H1 (cell line): ENCODE measurements around the gene CACNG5. TPM values are rescaled to one million over a fixed set of nuclear protein-coding genes. Genes with fewer than 3 reads are reported as not detected.
"Not testable (repeated sequence)": the region's sequence is repeated elsewhere in the genome, so short reads cannot be mapped to it uniquely, and the experiment has no call there.

ENCODE experiments used
- CTCF ChIA-PET: fragments of 300-600 bp; sonication (Branson Sonifier 250); formaldehyde crosslinking; loops from one replicate; lab custom pipeline; 2021; ENCODE audit not compliant: partially characterized antibody; lab: Charles Lee
- POLR2A ChIA-PET: fragments of 300-600 bp; sonication (Branson Sonifier 250); formaldehyde crosslinking; loops from one replicate; lab custom pipeline; 2021; ENCODE audit warnings: inconsistent platforms; ENCODE audit not compliant: partially characterized antibody; lab: Charles Lee
- DNase-seq, 2 experiments: peaks; one replicate each; pipeline versions ENCODE4 v3.0.0 to v3.0.0-alpha.2; 2010 to 2022; ENCODE audit warnings: low spot score in 2 of 2, low read depth in 1 of 2, mixed read lengths in 1 of 2
- FAIRE-seq: peaks from 2 replicates; lab custom pipeline; 2011; peaks lifted over from hg19 to GRCh38; lab: Jason Lieb, UNC
- H2AFZ ChIP-seq: 2 replicates; pipeline ENCODE4 v1.8.1; 2012; ENCODE audit warnings: low read length, inconsistent platforms
- H2AK5ac ChIP-seq: 2 replicates; pipeline ENCODE4 v1.6.1; 2013; ENCODE audit warnings: low read depth, low read length
- H2BK120ac ChIP-seq: replicated peaks from 2 replicates; pipeline ENCODE3; 2013; ENCODE audit warnings: low read depth, low read length, inconsistent platforms
- H2BK12ac ChIP-seq: 2 replicates; pipeline ENCODE4 v1.6.1; 2013; ENCODE audit warnings: low read depth, low read length
- H2BK15ac ChIP-seq: 2 replicates; pipeline ENCODE4 v1.6.1; 2013; ENCODE audit warnings: low read length
- H2BK20ac ChIP-seq: 2 replicates; pipeline ENCODE4 v1.6.1; 2013; ENCODE audit warnings: low read length
- H2BK5ac ChIP-seq: 2 replicates; pipeline ENCODE4 v1.6.1; 2013; ENCODE audit warnings: low read depth, low read length
- H3K14ac ChIP-seq: 2 replicates; pipeline ENCODE4 v1.6.1; 2013; ENCODE audit warnings: inconsistent platforms; ENCODE audit not compliant: insufficient read length
- H3K18ac ChIP-seq: 2 replicates; pipeline ENCODE4 v1.6.1; 2013; ENCODE audit warnings: low read length; ENCODE audit errors: extremely low read depth
- H3K23ac ChIP-seq: 2 replicates; pipeline ENCODE4 v1.6.1; 2013; ENCODE audit warnings: inconsistent platforms; ENCODE audit not compliant: insufficient read length
- H3K23me2 ChIP-seq: 2 replicates; pipeline ENCODE4 v1.6.1; 2013; ENCODE audit warnings: low read depth, low read length
- H3K27ac ChIP-seq: 2 replicates; pipeline ENCODE4 v1.6.1; 2011; ENCODE audit warnings: low read depth, low read length, inconsistent platforms
- H3K27me3 ChIP-seq, 4 experiments: replicated peaks in 1 of 4; 1 replicate in 1 of 4; 2 replicates in 3 of 4; pipeline versions ENCODE4 v1.6.1 to v1.8.1; 2011 to 2013; ENCODE audit warnings: low read length in 3 of 4, mild to moderate bottlenecking in 3 of 4, inconsistent platforms in 2 of 4, mixed read lengths in 2 of 4, moderate library complexity in 1 of 4; ENCODE audit not compliant: control insufficient read depth in 3 of 4, insufficient read depth in 3 of 4; ENCODE audit errors: extremely low read depth in 1 of 4
- H3K36me3 ChIP-seq, 4 experiments: 2 replicates each; pipeline versions ENCODE4 v1.6.1 to v1.8.1; 2011 to 2013; ENCODE audit warnings: mild to moderate bottlenecking in 4 of 4, low read length in 3 of 4, moderate library complexity in 2 of 4, control low read depth in 1 of 4, inconsistent platforms in 1 of 4; ENCODE audit not compliant: insufficient read depth in 4 of 4, control insufficient read depth in 2 of 4
- H3K4ac ChIP-seq: replicated peaks from 2 replicates; pipeline ENCODE3; 2013; ENCODE audit warnings: low read length, low read depth, mixed read lengths, inconsistent platforms; ENCODE audit not compliant: insufficient read length
- H3K4me1 ChIP-seq, 4 experiments: replicated peaks in 1 of 4; 1 replicate in 1 of 4; 2 replicates in 3 of 4; pipeline versions ENCODE4 v1.6.1 to v1.8.1; 2011 to 2013; ENCODE audit warnings: low read length in 3 of 4, inconsistent platforms in 2 of 4, mixed read lengths in 1 of 4; ENCODE audit not compliant: insufficient read depth in 4 of 4, control insufficient read depth in 3 of 4
- H3K4me2 ChIP-seq, 2 experiments: 2 replicates each; pipeline versions ENCODE4 v1.6.1 to v1.8.1; 2011 to 2013; ENCODE audit warnings: low read depth in 2 of 2, low read length in 2 of 2, control low read depth in 1 of 2, inconsistent platforms in 1 of 2, mild to moderate bottlenecking in 1 of 2; ENCODE audit not compliant: insufficient read depth in 1 of 2
- H3K4me3 ChIP-seq, 4 experiments: fragments of 200-600, 300-600 bp in 1 of 4; sonication (generic), shearing (Covaris generic), sonication (Bioruptor Twin) in 1 of 4; 2 replicates each; pipeline versions ENCODE4 v1.5.1 to v1.8.1; 2011 to 2016; ENCODE audit warnings: low read length in 4 of 4, low read depth in 3 of 4, control low read depth in 2 of 4, inconsistent platforms in 2 of 4, mild to moderate bottlenecking in 2 of 4, mixed read lengths in 1 of 4, moderate library complexity in 1 of 4; ENCODE audit not compliant: insufficient read depth in 2 of 4; ENCODE audit errors: extremely low read depth in 1 of 4
- H3K56ac ChIP-seq: replicated peaks from 2 replicates; pipeline ENCODE3; 2013; ENCODE audit warnings: low read depth, mild to moderate bottlenecking, mixed read lengths, low read length, inconsistent platforms; ENCODE audit not compliant: insufficient read length
- H3K79me1 ChIP-seq: 2 replicates; pipeline ENCODE4 v1.6.1; 2013; ENCODE audit warnings: low read depth, low read length, control low read depth
- H3K79me2 ChIP-seq, 2 experiments: 2 replicates each; pipeline versions ENCODE4 v1.6.1 to v1.8.1; 2012 to 2013; ENCODE audit warnings: low read length in 2 of 2, mild to moderate bottlenecking in 2 of 2, inconsistent platforms in 1 of 2; ENCODE audit not compliant: insufficient read depth in 2 of 2, control insufficient read depth in 1 of 2
- H3K9ac ChIP-seq, 4 experiments: replicated peaks in 1 of 4; 1 replicate in 1 of 4; 2 replicates in 3 of 4; pipeline versions ENCODE4 v1.6.1 to v1.8.1; 2011 to 2013; ENCODE audit warnings: low read depth in 3 of 4, low read length in 3 of 4, control low read depth in 2 of 4, mild to moderate bottlenecking in 2 of 4, moderate library complexity in 2 of 4, inconsistent platforms in 1 of 4; ENCODE audit errors: extremely low read depth in 1 of 4
- H3K9me3 ChIP-seq, 2 experiments: 2 replicates each; pipeline versions ENCODE4 v1.6.1 to v1.8.1; 2012 to 2013; ENCODE audit warnings: mild to moderate bottlenecking in 2 of 2, moderate library complexity in 2 of 2, control low read depth in 1 of 2, inconsistent platforms in 1 of 2, low read depth in 1 of 2, low read length in 1 of 2, mixed read lengths in 1 of 2; ENCODE audit not compliant: insufficient read depth in 2 of 2
- H4K20me1 ChIP-seq, 2 experiments: replicated peaks in 1 of 2; 2 replicates each; pipeline versions ENCODE3 to v1.8.1; 2011 to 2013; ENCODE audit warnings: inconsistent platforms in 2 of 2, low read length in 2 of 2, mild to moderate bottlenecking in 1 of 2; ENCODE audit not compliant: insufficient read depth in 2 of 2, control insufficient read depth in 1 of 2
- H4K5ac ChIP-seq: 2 replicates; pipeline ENCODE4 v1.6.1; 2013; ENCODE audit warnings: low read length, low read depth, mixed read lengths, inconsistent platforms; ENCODE audit not compliant: insufficient read length
- H4K8ac ChIP-seq: 2 replicates; pipeline ENCODE4 v1.8.0; 2013; ENCODE audit warnings: mild to moderate bottlenecking, moderate library complexity, low read length, inconsistent platforms; ENCODE audit not compliant: insufficient read depth; ENCODE audit errors: extremely low read depth
- H4K91ac ChIP-seq: replicated peaks from 2 replicates; pipeline ENCODE3; 2013; ENCODE audit warnings: low read length, mixed read lengths, inconsistent platforms; ENCODE audit not compliant: insufficient read length
- WGBS, 2 experiments: shearing (Covaris generic) in 1 of 2; methylation state at CpG; one replicate each; pipeline versions ENCODE4 v1.1.6 to v1.1.7; 2013 to 2015; ENCODE audit warnings: low lambda C conversion rate in 2 of 2, mixed read lengths in 2 of 2, inconsistent platforms in 1 of 2, low coverage in 1 of 2, missing lambda C conversion rate in 1 of 2; ENCODE audit not compliant: insufficient replicate concordance in 2 of 2, insufficient coverage in 1 of 2, insufficient read length in 1 of 2; ENCODE audit errors: extremely low coverage in 1 of 2, missing lambda C conversion rate in 1 of 2; 5-methylcytosine and 5-hydroxymethylcytosine counted together
- polyA plus RNA-seq, 7 experiments: library from polyadenylated mRNA; depleted of rRNA in 3 of 7; stranded (reverse) in 5 of 7; unstranded in 2 of 7; fragments of >200 nt in 5 of 7; fragments of 200-250 nt in 2 of 7; gene quantifications; 1 replicate in 5 of 7; 2 replicates in 1 of 7; 4 replicates in 1 of 7; pipeline versions ENCODE4 v1.2.1 to v1.2.3, GENCODE V29; 2011 to 2013; ENCODE audit warnings: missing spikeins in 2 of 7, mixed read lengths in 2 of 7
- total RNA-seq: library from RNA; stranded (reverse); fragmentation: NEBNext Ultra II Directional; extraction: Animal tissue kit (Norgen Biotek cat#: 25700); gene quantifications from 2 replicates; pipeline ENCODE4 v1.2.1, GENCODE V29; 2021

Gene CACNG5
- total and polyA plus RNA-seq, 2 of the 8 experiments (the other 6 are each of a cell fraction or from before 2014, with no cell fraction given), result 2.2 to 3.1 TPM

- POLR2A ChIA-PET, result interaction anchor here (0.6 to 1.2 kb wide), 2 partner anchors 7 to 48 kb away, joined by 4 read pairs; no protein-coding TSS in a partner anchor
Observed at GRCh38 chr17:66903296-66903695, 68.4 kb downstream of the CACNG5 start.

More at GRCh38 chr17:66903296-66903695, 68.4 kb downstream of the CACNG5 start:
- H2BK20ac ChIP-seq, H2BK12ac ChIP-seq, H4K20me1 ChIP-seq, H4K5ac ChIP-seq, H3K56ac ChIP-seq, H3K9ac ChIP-seq, H2BK15ac ChIP-seq, H3K23ac ChIP-seq, H2AK5ac ChIP-seq, H2AFZ ChIP-seq, H3K9me3 ChIP-seq, H3K18ac ChIP-seq, H2BK120ac ChIP-seq, H3K4ac ChIP-seq, H3K23me2 ChIP-seq, H3K27ac ChIP-seq, H2BK5ac ChIP-seq, H3K79me2 ChIP-seq, H3K4me3 ChIP-seq, H3K4me1 ChIP-seq, H3K27me3 ChIP-seq, H3K79me1 ChIP-seq, H3K4me2 ChIP-seq, H4K91ac ChIP-seq, H3K14ac ChIP-seq, DNase-seq, H3K36me3 ChIP-seq, H4K8ac ChIP-seq, FAIRE-seq: not testable (repeated sequence)
- WGBS, 2 experiments, result 95% methylated on average over 6 of the region's 6 CpGs; no CpG with 5 or more reads in 1 of the 2 experiments
- CTCF ChIA-PET, result interaction anchor here (0.9 to 5.1 kb wide), 4 partner anchors 13 to 176 kb away, joined by 3 to 59 read pairs (median 4); no protein-coding TSS in a partner anchor
